ENCODE measurements around the gene NBEA. TPM values are rescaled to one million over a fixed set of nuclear protein-coding genes. Genes with fewer than 3 reads are reported as not detected.
"Not testable (repeated sequence)": the region's sequence is repeated elsewhere in the genome, so short reads cannot be mapped to it uniquely, and the experiment has no call there.

Gene NBEA
- total RNA-seq, 1 experiment from 2014 or later = 1.9 TPM

DNA sequence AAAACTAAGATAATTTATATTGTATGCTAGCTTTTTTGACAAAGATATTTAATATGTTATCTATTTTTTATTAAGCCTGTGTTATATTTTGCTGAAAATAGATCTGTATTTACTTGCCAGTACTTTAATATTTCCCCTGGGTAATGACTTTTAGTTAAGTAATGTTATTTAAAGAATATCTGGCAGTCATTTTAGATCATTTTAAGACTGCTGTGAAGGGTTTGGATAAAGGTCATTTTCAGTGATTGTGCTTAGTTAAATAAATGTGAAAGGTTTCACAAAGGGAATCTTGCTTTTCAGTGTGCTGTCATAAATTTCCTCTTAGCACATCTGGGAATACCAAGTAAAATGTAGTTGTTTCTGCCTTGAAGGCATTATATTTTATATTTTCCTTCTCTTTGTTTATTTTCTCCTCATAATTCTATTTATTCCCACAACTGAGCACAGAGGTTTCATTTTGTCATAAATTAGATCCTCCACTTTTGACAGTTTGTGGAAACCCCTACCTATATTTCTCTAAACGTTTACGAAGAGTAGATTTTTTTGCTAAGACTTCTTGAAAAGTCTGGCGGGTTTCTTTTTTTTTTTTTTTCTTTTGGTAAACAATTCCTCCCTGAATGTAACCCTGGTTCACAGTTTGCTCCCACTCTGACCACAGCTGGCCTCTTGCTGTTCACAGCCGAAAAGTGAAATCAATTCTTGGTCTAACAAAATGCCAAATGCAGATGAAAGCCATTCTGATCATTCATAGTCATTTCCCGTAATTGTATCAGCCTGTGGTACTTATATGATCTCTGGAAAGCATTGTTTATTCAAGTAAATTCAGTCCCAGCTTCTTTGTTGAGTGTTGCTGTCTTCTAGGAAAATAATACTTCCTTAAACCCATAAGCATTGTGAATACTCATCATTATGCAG lies 446.6 kb downstream of the NBEA start:
- DNase-seq (ENCODE audit: low read depth) = no peak

DNA sequence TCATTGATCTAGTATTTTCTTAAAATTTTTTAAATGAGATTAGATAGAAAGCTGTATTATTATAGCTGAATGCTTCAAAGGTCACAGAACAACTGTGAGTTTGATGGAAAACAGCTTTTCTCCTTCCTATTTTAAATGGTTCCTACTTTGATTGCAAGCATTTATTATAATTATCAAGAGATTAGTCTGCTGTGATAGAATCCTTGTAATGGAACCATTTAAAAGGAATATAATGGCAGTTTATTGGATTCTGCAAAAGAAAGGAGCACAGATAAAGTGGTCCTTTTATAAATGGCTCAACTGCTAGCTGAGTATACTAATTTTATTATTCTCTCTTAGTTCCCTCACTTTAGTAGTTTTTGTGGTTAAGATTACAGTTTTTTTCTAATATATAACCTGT lies 447.5 kb downstream of the NBEA start:
- DNase-seq (ENCODE audit: low read depth) = no peak

DNA sequence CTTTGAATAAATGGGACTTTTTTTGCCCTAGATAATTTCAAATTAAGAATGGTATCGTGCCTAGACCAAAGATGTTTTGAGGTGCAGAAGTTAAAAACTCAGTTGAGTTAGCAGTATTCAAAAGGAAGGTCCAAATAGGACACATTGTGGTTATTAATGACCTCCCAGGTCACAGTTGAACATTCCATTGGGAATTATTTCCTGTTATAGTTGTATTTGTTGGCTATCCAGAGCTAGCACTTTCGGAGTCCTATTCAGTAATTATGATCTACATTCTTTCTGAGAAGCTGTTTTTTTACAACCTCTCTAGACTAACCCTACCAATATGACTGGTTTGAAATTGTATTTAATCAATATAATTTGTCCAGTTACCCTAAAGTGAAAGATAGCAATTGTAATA lies 450.7 kb downstream of the NBEA start:
- DNase-seq (ENCODE audit: low read depth) = no peak

DNA sequence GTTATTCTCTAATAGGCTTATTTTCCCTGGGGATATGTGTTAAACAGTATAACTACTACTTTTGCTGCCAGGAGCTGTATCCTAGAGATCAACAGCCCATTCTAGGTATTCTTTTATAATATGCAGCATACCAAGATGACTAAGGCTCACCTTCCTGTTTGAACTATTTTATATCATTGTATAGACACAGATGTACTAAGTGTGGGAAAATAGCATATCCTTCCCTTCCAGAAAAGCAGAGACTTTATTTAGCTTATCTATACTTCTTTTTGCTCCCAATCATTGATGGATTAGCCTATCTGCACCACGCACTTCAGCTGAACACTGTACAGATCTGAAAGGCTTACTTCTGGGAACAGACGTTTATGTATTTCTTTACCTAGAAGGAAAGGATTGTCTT lies 451.8 kb downstream of the NBEA start:
- DNase-seq (ENCODE audit: low read depth) = no peak

DNA sequence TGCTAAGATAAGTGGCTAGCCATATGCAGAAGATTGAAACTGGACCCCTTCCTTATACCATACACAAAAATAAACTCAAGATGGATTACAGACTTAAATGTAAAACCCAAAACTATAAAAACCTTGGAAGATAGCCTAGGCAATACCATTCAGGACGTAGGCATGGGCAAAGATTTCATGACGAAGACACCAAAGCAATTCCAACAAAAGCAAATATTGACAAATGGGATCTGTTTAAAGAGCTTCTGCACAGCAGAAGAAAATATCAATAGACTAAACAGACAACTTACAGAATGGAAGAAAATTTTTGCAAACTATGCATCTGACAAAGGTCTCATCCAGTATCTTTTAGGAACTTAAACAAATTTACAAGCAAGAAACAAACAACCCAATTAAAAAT lies 466.2 kb downstream of the NBEA start:
- DNase-seq (ENCODE audit: low read depth) = not testable (repeated sequence)

DNA sequence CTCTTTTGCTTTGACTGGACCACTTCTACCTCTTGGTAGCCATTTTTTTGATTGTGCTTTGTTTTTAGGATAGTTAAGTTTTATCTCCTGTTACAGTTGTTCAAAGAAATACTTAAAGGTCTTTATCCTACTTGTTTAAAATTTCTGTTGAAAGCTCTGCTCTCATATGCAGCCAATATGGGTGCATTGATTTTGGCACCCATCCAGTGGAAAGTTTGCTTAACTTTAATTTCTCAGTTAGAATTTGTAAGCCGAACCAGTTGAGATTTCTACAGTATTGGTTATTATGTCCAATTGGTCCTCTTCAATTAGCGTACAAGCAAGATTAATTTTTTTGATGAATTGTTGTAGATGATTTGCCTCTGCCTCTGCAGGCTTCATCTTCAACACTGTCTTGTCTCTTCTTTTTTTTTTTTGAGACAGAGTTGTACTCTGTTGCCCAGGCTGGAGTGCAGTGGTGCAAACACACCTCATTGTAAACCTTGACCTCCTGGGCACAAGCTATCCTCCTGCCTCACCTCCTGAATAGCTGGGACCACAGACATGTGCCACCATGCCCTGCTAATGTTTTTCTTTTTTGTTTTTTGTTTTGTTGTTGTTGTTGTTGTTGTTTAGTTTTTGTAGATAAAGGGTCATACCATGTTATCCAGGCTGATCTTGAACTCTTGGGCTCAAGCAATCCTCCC lies 469.1 kb downstream of the NBEA start:
- no peak for DNase-seq (ENCODE audit: low read depth)

DNA sequence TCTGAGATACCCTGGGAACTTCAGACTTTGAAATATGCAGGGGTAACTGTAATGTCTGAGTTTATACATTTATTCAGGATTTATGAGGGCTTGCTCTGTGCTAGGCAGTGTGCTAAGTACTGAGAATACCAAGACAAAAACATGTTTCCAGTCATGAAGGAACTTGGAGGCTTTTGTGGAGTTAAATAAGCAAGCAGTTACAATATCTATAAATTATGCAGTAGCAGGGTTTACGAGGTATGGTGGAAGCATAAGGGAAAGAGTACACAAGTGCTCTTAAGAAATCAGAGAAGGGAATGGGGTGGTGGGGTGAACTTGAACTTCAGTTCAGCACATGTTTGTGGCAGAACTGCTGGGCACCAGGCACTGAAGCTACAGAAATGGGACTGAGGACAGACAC lies 506.4 kb downstream of the NBEA start:
- no peak for DNase-seq (ENCODE audit: low read depth)

DNA sequence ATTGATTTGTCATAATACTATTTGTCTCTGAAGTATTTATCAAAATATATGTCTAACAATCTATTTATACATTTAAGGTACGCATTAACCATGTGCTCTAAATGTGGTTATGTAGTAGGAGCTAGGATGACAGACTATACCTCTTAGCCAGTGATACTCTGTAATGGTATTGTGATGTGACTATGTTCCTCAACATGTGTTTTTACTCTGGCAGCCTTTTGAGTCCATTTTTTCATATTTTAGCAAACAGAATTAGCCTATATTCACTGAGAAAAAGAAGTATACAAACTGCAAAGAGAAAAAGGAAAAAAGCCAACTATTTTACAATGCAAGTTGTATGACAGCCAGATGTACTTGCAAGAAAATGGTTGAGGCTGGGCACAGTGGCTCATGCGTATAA lies 507.8 kb downstream of the NBEA start:
- no peak for DNase-seq (ENCODE audit: low read depth)

DNA sequence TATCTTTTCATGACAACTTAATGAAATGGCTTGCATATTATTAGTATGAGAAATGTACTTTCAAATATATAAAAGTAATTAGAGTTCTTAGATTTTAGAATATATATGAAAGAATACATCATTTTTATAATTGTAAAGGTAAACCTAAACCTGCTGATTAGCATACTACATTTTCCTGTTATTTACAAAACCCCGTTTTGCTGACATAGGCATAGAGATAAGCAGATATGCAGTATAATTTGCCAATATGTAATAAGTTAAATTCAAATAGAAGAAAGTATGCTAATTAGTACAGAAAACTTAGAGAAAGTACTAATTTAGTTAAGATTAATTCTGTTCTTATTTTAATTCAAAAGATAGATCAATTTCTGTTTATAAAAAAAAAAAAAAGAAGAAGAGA lies 513.0 kb downstream of the NBEA start:
- no peak for DNase-seq (ENCODE audit: low read depth)

DNA sequence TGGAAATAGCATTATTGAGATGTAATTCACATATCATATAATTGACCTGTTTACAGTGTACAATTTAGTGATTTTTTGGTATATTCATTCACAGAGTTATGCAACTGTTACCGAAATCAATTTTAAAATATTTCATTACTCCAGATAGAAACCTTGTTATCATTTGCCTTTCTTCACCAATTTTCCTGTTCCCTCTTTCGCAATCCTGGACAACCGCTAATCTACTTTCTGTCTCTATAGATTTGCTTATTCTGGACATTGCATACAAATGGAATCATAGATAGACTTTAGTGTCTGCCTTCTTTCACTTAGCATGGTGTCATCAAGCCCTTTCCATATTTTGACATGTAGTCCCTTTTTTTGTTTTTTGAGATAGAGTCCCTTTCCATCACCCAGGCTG lies 515.2 kb downstream of the NBEA start:
- DNase-seq (ENCODE audit: low read depth) = no peak

DNA sequence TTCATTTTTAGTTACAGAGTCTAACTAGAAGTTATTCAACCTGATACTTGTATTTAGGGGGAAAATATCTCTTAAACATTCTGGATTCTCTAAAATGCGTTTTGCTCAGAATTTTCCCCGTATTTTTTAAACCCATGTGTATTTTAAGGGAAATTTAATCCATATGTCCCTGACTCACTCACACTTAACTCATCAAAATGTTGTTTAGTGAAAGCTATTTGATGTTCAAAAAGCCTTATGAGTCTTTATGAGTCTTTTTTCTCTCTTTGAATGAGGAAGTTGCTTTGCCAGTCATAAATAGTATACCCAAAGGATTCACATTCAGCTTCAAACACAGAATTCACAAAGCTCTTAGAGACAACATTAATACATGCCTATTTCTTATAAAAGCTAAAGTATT lies 518.0 kb downstream of the NBEA start:
- no peak for DNase-seq (ENCODE audit: low read depth)

DNA sequence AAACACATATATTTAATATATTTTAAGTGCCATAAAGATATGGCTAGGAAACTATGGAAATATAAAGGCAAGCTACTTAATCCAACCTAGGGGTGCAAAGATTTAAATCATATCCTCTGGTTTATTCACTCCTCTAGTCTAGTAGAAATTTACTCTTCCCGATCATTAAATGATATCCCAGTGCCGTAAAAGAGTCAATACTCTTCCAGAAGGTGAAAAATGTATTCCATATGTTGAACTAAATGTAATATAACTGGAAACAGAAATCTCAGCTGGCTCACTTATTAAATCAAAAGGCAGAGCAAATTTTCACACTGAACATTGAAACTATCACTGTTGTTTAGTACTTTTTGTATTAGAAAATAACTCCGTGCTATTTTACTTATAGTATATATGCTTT lies 523.3 kb downstream of the NBEA start:
- DNase-seq (ENCODE audit: low read depth) = no peak

DNA sequence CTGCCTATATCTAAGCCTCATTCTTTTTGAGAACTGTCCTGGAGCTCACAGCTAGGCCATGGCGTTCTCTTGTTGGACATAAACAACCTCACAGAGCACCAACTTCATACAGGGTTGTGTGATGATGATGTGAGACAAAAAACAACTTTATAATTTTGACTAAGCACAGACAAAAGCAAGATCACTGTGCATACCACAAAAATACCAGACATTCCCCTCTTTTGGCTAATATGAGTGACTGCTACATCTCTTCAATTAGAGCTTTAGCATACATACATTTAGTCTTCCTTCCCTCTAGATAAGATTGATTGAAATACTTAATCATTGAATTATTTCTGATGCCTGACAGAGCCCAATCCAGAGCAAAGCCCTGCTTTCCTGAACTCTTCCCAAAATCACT lies 526.1 kb downstream of the NBEA start:
- no peak for DNase-seq (ENCODE audit: low read depth)

DNA sequence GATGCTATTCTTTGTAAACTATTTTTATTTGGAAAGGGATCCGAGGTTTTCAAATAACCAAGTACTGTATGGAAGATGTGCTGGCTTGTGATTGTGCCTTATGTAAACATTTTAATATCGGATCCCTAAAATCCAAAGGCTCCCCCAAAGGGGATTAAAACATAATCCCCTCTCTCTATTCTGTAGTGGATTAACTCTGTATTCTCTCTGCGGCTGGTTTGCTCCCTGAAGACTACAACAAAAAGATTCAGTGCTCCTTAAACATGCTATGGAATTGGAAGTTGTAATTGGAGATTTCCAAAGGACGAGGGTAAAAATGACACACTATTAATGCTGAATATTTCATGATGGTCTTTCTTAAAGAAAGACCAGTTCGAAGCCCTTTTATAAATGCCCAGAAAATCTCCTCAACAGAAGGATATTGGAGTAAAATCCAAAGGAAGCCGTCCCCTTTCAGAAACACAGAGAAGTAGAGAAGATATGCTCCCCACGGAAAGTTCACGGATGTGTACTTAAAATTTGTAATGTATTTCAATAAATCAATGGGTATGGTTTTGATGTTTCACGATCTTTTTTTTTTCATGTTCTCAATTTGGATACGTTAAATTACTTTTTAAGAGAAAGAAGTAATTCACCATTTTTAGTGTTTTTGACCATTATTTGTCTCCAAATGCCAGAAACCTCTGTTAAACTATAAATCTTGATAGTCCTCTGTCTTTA lies 527.9 kb downstream of the NBEA start:
- DNase-seq (ENCODE audit: low read depth) = no peak

DNA sequence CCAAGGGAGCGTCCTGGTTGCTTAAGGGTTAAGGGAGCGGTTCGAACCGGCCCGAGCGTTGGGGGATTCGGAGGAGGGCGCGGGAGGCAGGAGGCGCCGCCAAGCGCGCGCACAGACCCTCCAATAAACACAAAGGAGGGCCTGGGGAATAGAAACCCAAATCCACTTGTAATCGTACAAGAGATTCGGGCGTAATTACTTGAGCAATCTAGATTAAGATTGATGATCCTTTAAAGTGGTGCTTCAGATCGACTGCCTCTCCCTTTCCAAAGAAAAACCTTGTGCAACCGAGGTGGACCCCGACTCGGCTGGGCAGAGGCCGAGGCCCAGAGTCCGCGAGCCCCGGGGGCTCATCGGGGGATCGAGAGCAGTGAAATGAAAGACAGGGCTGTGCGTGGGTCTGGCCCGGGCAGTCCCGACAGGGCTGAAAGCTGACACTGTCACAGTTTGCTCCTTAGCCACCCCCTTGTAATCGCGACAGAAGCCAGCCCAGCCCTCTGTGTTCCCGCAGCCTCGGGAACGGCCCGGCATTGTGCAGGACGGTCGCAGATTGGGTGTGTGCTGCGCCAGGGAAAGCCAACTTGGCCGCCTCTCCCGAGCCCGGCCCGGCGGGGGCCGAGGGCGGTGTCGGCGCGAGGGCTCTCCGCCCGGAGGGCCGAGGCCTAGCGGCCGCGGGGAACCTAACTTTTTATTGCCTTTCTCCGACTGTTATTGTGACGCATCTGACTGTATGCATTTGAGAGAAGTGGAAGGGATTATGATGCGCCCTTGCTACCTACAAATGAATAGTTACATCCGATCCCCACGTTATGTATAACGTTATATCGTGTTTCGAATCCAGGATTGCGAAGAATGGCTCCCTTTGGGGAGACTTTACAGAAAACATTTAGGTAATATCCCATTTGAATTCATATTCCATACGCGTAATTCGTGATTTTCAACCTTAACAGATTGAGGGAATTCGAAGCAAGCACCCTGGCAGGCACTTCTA lies 528.9 kb downstream of the NBEA start:
- no peak for DNase-seq (ENCODE audit: low read depth)

DNA sequence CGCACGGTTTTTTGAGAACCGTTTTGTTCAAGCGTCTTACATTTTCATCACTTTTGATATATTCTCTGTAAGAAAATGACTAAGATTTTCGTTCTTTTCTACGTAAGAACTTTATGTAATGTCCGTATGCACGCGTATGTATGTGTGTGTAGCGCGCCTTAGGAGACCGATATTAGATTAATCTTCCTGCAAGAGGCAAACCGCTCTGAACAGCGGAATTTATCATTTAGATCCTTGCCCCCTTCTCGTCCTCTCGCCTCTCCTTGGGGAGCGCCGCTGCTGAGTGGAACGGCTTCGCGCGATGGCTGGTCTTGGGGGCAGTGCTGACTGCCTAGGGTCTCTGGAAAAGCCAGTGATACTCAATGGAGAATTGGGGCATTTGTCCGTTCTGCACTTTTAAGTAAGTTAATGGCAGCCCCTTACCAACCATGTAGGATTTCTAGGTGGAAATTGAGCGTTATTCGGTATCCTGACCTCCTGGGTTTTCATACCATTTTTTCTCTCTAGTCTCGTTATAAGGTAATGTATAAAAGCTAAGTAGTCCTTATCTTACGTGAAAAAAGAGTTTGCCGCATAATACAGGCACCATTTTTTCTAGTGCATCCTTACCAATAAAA lies 529.7 kb downstream of the NBEA start:
- DNase-seq (ENCODE audit: low read depth) = no peak

DNA sequence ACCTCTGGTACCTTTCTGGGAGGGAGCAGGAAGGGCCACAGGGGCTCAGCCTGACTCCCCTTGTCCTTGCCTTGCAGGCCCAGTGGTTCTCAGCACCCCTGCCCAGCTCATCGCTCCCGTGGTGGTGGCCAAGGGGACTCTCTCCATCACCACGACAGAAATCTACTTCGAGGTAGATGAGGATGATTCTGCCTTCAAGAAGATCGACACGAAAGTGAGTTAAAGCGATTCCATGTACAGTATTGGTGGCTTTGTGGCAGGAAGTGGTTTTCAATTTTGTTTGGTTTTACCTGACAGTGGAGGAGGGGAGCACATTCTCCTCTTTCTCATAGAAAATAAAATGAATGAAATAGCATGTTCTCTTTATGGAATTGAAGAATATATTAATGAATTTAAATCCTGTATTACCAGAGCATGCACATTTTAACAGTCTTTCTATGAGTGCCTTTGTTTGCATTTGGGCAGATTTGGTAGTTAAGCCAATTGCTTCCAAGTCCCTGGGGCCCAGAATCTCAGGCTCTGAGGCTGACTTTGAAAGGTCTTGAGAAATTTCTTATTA lies 530.3 kb downstream of the NBEA start:
- DNase-seq (ENCODE audit: low read depth) = no peak

DNA sequence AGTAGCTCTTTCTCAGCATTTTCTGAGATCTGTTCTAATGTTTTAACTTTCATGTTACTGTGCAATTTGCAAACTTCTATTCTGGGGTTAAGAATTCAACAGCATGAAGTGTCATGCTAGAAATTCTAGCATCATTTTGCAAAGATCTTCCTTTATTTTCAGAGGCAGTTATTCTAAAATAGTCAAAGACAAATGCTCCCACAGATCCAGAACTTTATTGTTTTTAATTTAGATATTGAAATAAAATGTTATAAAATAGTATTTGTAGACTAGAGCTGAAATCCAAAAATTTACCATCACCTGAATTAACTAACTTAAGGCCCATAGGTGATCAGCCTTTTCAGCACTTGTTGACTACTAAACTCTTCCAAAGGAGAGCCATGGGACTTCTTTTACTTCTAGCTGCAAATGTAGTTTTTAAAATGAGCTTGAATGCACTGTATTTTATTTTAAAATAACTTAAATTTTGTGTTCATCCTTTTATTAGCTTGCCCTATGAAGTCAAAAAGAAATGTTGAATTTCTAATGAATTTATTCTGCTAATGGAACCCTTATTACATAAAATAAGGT lies 531.2 kb downstream of the NBEA start:
- DNase-seq (ENCODE audit: low read depth) = no peak

DNA sequence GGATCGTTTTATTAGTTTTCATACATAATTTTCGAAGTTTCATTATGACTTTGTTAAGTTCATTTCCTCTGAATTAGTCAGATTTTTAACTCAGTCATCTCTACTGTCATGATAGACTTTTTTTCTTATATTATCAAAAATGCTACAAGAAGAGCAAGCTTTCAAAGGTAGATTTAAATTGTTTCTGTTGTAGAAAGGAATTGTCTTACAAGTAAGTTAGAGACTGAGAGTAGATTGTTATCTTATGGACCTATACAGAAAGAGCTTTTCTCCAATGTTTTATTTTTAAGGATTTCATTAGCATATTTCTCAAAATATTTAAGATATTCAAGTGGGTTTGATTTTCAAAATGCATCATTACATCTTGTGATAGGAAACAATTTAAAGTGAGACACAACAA lies 531.7 kb downstream of the NBEA start:
- DNase-seq (ENCODE audit: low read depth) = no peak

DNA sequence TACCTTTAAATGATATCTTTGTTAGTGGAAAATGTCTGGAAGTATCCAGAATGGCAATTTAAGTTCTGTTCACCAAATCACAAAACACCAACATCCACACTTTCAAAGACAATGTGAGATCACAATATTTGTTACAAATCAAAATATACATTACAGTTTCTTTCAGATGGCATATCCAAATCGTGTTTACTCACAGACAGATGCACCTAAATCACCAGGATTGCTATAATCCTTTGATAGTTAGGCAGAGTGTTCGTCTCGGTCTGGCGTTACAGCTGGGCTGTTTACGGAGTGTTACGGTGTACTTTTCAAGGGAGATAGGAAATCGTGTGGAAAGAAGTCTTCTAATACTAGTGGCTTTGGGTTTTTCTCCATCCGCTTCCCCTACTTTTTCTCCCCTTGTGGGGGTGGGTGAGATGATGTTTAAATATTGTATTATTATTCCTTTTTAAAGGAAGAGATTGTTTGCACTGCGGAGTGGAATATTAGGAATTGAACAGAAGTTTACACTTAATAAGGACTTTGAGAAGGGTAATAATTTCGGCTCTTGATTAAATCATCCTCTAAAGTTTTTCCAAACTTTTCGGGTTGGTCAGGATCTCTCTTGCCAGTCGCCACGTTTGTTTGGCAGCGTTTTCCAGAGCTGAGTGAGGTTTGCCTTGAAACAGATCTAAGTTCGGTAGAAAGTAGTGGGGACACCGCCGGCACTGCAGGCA lies 532.6 kb downstream of the NBEA start:
- peak; percentile 4 for DNase-seq (ENCODE audit: low read depth)

Data from Daoy (cell line).